Suppressor macrophage treated with lipopolysaccharide for 4 hours (primary cell): ENCODE measurements around the gene MAT1A.
"Not testable (repeated sequence)": the region's sequence is repeated elsewhere in the genome, so short reads cannot be mapped to it uniquely, and the experiment has no call there.

Experiments
- DNase-seq: peaks from one replicate; pipeline ENCODE4 v3.0.0-alpha.2; 2020

Gene MAT1A

GRCh38 chr10:80264081-80265056, 25.1 kb downstream of the MAT1A start:
- no peak for DNase-seq

DNA sequence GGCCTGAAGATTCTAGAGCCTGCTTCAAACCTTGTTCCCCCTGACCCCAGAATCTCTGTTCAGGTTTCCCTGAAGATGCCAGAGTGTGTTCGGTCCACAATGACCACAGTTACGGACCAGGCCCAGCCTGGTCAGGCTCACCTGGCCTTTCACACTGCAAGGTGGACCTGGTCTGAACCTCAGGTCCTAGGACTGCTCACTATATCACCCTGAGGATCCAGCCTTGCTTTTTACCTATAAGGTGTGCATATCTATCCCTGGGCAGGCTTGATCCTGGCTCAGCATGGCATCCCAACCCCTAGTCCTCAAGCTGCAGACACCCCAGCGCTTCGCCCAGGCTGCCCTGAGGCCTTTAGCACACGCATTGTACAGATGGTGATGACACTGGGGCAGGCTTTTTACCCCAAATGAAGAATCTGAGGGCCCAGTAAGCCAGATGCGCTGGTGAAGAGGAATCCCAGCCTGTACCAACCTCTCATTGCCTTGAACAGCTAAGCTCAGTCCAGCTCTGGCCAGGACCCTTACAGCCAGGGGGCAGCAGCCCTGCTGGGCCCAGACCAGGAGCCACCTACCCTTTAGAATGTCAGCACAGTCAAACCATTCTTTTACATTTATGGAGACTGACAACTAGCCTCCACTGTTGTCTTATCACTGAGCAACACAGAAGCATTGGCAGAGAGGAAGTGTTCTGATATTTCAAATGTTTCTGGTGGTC, 28.0 kb downstream of the MAT1A start:
- no peak for DNase-seq

DNA sequence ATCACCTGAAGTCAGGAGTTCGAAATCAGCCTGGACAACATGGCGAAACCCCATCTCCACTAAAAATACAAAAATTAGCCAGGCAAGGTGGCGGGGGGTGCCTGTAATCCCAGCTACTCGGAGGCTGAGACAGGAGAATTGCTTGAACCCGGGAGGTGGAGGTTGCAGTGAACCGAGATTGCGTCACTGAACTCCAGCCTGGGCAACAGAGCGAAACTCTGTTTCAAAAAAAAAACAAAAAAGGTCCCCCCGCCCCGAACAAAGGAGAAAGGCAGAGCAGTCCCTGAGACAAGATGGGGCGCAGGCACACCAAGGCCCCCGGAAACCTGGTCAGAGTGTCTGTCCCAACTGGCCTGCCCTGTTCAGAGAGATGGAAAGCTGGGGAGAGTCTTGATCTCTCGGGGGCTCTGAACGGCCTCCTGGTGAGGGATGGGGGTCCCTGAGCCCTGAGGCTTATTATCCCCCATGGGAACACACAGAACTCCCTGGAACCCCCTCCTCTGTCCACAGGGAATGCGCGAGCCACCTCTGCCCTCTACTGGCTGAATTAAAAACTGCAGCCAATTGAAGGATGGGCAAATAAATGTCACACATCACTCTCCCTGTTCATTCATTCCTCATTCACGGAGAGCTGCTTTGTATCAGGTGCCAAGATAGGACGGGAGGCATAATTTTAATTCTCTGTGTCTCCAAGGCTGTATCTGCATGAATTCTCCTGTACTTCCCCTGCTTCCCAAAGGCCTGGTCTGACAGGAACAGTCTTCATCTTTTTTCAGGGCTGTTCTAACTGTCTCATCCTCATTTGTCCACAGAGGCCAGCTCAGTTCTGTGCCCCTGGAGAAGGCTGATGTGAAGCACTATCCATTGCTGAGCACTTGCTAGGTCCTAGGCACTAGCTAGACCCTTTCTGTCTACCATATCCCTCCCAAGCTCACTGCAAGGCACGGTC, 28.9 kb downstream of the MAT1A start:
- peak; percentile 59 for DNase-seq

- no peak for DNase-seq
Measured at GRCh38 chr10:80259405-80259871, 30.0 kb downstream of the MAT1A start.

DNA sequence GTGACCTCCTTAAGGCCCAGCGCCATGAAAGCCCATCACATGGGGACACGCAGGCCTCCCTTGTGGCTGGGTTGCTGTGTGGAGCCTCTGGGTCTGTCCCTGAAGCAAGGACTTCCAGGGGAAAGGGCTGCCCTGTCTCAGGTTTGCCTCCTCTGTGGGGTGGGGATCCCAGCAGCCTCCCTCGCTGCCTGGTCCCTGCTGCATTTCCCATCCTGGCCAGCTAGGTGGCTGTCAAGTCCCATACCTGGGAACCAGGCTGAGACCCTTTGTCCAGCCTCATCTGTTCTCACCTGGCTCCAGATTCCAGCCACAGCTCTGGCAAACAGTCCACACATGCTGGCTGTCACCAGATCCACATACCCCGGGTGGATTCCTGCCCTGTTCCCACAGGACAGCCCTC, 32.7 kb downstream of the MAT1A start:
- not testable (repeated sequence) for DNase-seq

- not testable (repeated sequence) for DNase-seq
Measured at GRCh38 chr10:80254726-80255125, 34.7 kb downstream of the MAT1A start.

DNA sequence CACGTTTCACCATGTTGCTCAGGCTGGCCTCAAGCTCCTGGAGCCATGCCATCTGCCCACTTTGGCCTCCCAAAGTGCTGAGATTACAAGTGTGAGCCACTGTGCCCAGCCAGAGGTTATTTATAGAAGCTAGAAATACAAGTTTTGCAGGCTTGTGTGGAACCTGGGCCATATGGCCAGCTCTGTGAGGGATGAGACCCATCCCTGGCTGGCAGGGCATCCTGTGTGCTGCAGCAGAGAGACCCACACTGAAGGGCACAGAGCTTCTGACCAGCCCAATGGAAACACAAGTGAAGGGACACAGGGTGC, 35.5 kb downstream of the MAT1A start:
- DNase-seq = not testable (repeated sequence)

DNA sequence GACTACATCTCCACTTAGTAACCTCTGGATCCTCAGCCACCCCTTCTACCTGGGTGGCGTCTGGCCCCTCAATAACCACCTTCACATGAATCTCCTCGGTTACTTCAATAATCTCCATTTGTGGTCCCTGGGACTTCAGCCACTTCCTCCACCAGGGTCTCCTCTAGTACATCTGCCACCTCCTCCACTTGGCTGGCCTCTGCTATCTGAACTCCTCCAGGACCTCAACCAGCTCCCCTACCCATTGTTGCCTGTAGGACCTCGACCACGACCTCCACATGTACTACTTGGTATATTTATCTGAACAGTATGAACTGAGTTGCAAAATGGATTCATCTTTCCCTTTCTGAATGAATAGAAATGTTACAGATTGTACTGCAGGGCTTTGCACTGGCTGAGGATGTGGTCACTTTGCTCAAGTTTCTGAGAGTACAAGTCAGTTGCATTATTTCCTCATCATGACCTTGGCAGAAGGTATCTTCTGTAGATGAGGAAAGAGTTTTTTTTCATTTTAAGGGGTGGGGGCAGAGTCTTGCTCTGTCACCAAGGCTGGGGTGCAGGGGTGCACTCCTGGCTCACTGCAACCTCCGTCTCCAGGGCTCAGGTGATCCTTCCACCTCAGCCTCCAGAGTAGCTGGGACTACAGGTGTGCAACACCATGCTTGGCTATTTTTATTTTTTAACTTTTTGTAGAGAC, 36.0 kb downstream of the MAT1A start:
- DNase-seq = peak; percentile 24

GRCh38 chr10:80252296-80252887, 37.1 kb downstream of the MAT1A start:
- DNase-seq = no peak

- DNase-seq = not testable (repeated sequence)
Measured at GRCh38 chr10:80251703-80252280, 37.7 kb downstream of the MAT1A start.

- DNase-seq = not testable (repeated sequence)
Measured at GRCh38 chr10:80250399-80250798, 39.1 kb downstream of the MAT1A start.

GRCh38 chr10:80249906-80250305, 39.6 kb downstream of the MAT1A start:
- peak; percentile 9 for DNase-seq

DNA sequence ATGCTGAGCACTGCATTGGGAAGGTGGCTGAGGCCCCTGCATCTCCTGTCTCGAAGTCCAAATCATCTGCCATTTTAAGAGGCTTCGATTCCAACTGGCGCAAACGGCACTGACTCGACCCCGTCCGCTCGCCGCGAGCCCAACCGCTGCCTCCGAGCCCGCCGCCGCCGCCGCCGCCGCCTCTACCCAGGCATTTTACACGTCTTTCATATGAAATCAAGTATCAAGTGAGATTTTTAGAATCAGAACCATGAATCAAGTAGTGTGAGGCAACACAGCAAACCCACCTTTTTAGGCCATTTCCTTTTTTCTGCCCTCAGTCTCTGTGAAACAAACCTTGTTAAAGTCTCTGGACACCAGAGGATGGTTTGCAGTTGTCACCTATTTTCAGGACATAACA, 41.8 kb downstream of the MAT1A start:
- DNase-seq = not testable (repeated sequence)

DNA sequence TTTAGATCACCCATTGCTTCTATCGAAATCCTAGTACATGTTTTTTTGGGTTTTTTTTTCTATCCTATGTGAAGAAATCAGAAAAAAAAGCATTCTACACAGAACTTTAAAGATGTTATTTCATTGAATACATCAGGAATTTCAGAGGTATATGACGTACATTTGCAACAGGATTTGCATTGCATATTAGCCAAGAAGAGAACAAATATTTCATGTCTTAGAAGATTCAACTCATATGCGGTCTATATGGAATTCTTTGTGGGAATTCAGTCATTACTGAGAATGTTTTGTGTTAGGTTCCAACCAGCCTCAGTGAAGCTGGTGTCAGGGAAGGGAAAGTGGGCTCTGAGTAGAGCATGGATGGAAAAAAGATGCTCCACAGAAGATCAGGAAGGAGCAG, 45.1 kb downstream of the MAT1A start:
- DNase-seq = not testable (repeated sequence)

DNA sequence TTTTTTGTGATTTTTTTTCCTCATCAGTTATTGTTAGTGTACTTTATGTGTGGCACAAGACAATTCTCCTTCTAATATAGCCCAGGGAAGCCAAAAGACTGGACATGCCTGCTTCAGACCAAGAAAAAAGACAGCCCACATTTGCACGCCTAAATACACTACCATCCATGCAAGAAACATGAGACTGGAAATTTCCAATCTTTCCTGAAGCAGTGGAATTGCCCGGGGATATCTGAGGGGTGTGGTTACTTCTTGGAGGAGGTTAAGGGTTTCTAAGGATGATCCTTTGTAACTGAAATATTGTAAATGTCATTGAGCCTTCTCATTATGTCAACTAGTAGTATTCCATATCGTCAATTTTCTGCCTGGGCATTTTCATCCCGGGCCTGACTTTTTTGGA, 47.1 kb downstream of the MAT1A start:
- DNase-seq = not testable (repeated sequence)

GRCh38 chr10:80236457-80236856, 53.0 kb downstream of the MAT1A start:
- DNase-seq = not testable (repeated sequence)

DNA sequence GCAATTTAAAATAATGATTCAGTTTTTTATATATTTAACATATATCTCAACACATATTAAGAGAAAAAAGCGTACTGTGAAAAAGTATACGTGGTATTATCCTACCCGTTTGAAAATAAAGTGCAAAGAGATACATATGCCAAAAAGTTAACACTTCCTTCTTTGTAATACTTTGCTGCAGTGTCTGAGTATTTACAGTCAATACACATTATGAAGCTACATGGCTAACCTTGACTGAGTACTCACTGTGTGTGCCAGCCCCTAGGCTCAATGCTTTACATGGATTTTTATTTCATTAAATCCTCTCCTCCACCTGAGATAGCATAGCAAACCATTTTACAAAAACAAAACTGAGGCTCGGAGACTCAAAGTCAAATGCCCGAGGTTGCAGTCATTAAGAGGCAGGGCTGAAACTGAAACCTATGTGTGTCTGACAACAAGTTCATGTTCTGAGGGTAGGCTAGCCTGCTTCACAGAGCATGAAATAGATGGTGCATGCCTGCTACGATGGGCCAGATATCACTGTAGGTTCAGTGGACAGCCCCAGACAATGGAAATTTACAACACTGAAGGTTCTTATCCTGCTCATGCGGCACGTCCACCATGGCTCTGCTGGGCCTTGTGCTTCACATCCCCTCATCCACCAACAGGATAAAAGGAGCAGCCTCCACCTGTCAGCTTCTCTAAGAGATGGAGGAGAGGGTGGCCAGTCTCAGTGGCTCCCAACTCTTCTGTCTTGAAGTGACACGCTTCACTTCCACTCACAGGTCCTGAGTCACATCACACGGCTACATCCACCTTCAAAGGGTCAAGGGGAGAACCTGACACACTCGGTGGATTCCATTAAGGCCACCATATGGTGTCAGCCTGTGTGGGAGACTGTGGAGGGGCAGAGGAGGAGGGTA, 54.9 kb downstream of the MAT1A start:
- not testable (repeated sequence) for DNase-seq

GRCh38 chr10:80233871-80234270, 55.6 kb downstream of the MAT1A start:
- not testable (repeated sequence) for DNase-seq

- DNase-seq = not testable (repeated sequence)
Measured at GRCh38 chr10:80226723-80227122, 62.7 kb downstream of the MAT1A start.

GRCh38 chr10:80223031-80223419, 66.4 kb downstream of the MAT1A start:
- DNase-seq = not testable (repeated sequence)
